Fibroblast of peridontal ligament (primary cell): ENCODE results near the gene CTSS.

Experiments
- DNase-seq: peaks from one replicate; pipeline ENCODE4 v3.0.0-alpha.2; 2010; ENCODE audit errors: extremely low read depth

The CTSS gene

DNA sequence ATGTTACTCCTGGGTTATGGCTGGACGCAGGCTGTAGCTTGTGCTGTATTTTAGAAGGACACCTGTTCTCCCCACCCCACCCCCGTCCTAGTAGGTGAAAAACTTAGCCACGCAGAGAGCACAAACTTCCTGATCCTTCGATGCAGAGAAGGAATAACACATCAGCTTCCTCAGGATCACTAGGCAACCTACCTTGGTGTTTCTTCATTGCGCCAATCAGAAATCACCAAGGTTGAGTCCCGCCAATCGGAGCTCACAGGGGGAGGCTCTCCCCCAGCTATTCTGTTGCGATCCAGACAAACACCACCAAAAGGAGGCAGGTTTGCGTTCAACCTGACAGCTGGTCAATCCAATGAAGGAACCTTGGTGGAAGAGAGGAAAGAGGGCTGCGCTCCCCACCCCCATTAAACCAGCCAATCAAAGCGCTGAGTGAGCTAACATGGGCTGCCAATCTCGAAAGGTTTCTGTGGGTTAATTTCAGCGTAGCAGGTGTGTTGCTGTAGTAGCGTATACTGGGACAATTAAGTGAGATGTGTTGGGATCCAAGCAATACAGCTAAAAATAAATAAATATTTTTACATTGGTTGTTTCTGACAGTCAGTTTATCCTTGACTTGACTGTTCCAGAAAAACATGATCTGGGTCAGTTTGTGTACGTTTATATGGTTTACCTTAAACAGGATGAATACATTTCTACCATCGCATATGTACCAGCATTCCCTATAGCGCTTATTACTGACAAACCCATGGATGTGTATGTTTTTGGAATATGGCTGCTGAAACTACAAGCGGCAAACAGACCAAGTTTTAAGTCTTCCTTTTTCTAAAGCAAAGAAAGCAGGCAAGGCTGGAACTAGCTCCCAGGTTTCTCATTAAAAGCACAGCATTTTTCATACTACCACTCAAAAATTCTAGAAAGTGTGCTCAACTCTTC, 68.3 kb downstream of the CTSS start, which contains the start of gene GOLPH3L:
Gene GOLPH3L (minus strand): TSS at position 160 of the 933 bp plus-strand sequence. CDS start 2,316 bp downstream, outside the sequence.
- peak; percentile 98 for DNase-seq

DNA sequence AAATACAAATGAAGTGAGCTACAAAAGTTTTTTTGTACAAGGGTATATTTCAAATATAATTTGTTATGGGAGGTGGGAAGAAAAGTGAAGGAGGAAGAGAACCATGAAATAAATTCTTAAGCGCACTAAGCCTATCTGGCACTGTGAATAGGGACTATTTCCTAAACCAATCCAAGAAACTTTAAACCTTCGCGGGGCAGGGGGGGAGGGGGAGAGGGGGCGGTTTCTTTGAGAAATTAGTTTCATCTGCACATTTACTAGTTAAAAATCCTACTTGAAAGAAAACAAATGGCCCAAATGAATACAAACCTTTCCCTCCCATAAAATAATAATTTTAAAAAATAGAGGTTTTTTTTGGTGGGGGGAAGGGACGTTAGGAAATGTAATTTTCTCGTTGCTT, 69.0 kb downstream of the CTSS start:
- no peak for DNase-seq

DNA sequence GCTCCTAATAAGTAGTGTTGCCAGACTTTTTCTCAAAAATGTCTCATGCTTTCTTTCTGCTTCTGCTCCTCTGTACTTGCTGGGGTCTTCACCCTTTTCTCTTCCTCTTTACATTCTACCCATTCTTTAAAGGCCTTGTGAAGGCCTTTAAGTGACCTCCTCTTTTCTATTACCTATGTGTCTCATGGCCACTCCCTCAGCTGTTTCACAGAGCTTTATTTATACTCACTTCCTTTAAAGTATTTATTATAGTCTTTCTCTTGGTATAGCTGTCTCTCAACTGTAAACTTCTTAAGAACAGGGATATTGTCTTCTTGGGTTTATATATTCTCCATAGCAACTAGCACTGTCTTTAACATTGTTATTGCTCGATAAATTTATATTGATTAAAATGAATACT, 69.4 kb downstream of the CTSS start:
- DNase-seq, result no peak

DNA sequence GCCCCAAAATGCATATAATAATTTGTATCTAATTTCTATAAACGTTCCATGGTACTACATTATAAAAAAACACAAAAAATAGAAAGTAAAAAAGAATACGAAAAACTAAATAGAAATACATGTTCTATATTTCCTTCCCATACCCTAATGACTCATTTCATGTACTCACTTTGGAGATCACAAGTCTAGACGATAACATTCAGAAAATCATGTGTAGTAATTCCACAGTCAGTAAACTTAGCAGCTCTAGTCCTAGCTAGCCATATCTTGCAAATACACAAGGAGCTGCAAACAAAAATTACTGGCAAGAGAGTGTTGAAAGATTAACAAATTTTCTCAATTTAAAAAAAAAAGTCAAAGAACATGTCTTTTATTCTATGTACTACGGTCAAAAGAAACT, 70.0 kb downstream of the CTSS start:
- no peak for DNase-seq

DNA sequence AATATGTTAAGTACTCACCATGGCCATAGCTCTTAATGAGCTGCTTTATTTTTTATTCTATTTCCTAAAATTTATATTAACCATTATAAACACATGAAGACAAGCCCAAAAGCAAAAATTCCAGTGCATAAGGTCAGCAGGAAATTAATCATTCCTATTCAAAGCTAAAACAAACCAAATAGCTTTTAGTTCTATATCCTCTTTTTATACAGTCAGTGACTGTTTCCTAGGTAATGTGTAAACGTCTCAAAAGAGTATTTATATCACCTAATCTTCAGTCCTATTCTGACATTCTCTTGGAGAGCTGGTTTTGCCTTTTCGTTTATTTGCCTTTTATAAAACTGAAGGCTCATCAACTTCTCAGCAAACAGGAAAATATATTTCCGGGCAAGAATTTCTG, 72.9 kb downstream of the CTSS start:
- no peak for DNase-seq

DNA sequence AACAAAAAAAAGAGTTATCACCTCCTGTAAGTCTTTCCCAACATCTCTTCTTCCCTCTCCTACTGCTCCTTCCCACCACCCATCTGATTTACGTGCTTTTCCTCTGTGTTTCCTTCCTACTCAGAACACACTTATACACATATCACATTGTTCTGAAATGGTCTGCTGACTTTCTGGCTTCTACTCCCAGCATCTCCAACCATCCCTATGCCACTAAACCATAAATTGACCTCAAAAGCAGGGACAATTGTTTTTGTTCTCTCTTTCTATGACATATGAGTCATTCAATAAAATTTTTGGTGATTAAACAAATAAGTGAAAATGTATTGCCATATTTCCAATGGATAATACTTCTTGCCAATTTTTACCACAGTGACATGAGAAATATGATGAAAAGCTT, 76.8 kb downstream of the CTSS start:
- peak; percentile 15 for DNase-seq

DNA sequence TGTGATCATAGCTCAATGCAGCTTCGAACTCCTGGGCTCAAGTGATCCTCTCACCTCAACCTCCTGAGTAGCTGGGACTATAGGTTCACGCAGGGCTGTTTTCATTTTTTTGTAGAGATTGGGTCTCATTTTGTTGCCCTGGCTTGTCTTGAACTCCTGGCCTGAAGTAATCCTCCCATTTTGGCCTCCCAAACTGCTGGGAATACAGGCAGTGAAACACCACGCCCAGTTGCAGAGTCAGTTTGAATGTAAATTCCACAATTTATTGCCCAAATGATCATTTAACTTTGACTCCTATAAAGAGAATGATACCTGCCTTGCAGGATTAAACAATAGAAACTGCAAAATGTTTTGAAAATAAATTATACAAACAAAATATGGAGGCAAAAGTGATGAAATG, 79.3 kb downstream of the CTSS start:
- no peak for DNase-seq

DNA sequence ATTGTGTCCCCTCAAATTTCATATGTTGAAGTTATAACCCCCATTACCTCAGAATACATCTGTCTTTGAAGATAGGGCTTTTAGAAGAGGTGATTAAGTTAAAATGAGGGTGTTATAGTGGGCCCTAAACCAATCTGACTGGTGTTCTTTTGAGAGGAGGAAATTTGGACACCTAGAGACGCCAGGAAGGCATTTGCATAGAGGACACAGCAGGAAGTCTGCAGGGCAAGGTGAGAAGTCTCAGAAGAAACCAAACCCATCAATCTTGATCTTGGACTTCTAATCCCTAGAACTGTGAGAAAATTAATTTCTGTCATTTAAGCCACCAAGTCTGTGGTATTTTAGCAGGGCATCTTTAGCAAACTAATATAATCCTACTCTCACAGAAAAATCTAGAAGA, 81.7 kb downstream of the CTSS start:
- no peak for DNase-seq
